Lung (tissue), 12 donors: Measurements from ENCODE around the gene STARD5. TPM values are rescaled to one million over a fixed set of nuclear protein-coding genes. Genes with fewer than 3 reads are reported as not detected.

Source experiments
- ATAC-seq: fragments of 200-7000 bp; cut with Tn5 transposase; one replicate; pipeline ENCODE4 v1.9.1; 2020; ENCODE audit warnings: moderate number of reproducible peaks; ENCODE audit not compliant: insufficient read depth, low FRiP score
- DNase-seq, 3 donors: peaks; one replicate each; pipeline ENCODE4 v3.0.0-alpha.2; 2013 to 2017
- H3K27ac ChIP-seq, 2 donors: one replicate each; pipeline ENCODE4 v1.5.1; 2013; ENCODE audit warnings: mild to moderate bottlenecking in 2 of 2, moderate library complexity in 2 of 2, control low read depth in 1 of 2, inconsistent platforms in 1 of 2, low read depth in 1 of 2, low read length in 1 of 2
- H3K27me3 ChIP-seq, 3 donors: one replicate each; pipeline ENCODE4 v1.5.1; 2013; ENCODE audit warnings: low read length in 2 of 3; ENCODE audit not compliant: control insufficient read depth in 3 of 3, insufficient read depth in 3 of 3
- H3K36me3 ChIP-seq, 4 donors: one replicate each; pipeline ENCODE4 v1.5.1; 2013; ENCODE audit warnings: low read length in 4 of 4, mild to moderate bottlenecking in 1 of 4, moderate library complexity in 1 of 4; ENCODE audit not compliant: control insufficient read depth in 4 of 4, insufficient read depth in 4 of 4
- H3K4me1 ChIP-seq, 5 donors: one replicate each; pipeline ENCODE4 v1.5.1; 2013; ENCODE audit warnings: low read length in 5 of 5, mild to moderate bottlenecking in 2 of 5, moderate library complexity in 1 of 5; ENCODE audit not compliant: control insufficient read depth in 5 of 5, insufficient read depth in 5 of 5
- H3K4me3 ChIP-seq: one replicate; pipeline ENCODE4 v1.5.1; 2013; ENCODE audit warnings: mild to moderate bottlenecking, control low read depth, moderate library complexity
- H3K9ac ChIP-seq, 2 donors: one replicate each; pipeline ENCODE4 v1.5.1; 2013; ENCODE audit warnings: low read length in 2 of 2, control low read depth in 1 of 2; ENCODE audit not compliant: insufficient read depth in 1 of 2
- H3K9me3 ChIP-seq, 4 donors: one replicate each; pipeline ENCODE4 v1.5.1; 2013; ENCODE audit warnings: low read length in 3 of 4, mild to moderate bottlenecking in 1 of 4, moderate library complexity in 1 of 4; ENCODE audit not compliant: control insufficient read depth in 4 of 4, insufficient read depth in 3 of 4
- CTCF ChIP-seq: IDR thresholded peaks from 2 replicates; pipeline ENCODE4 v1.5.1; 2012; ENCODE audit warnings: mild to moderate bottlenecking; ENCODE audit errors: control extremely low read depth, extremely low read depth
- WGBS, 2 donors: extraction: QIAGEN DNeasy Blood & Tissue Kit; methylation state at CpG; one replicate each; pipeline ENCODE4 v1.1.7; 2013; 5-methylcytosine and 5-hydroxymethylcytosine counted together
- polyA plus RNA-seq, 2 donors: library from polyadenylated mRNA; stranded (reverse); fragments of 200-250 nt; gene quantifications; one replicate each; pipeline ENCODE4 v1.2.1, GENCODE V29; 2013
- total RNA-seq, 2 donors: library from RNA; depleted of rRNA in 1 of 2; stranded (reverse); fragments of >200 nt in 1 of 2; gene quantifications; one replicate each; pipeline ENCODE4 v1.2.1, GENCODE V29; 2014 to 2021
- donor health status: control.
- donor health status: control.
- donor health status: Bipolar disorder and iron deficiency.
- donor health status: healthy.
- donor health status: DM: yes; HTN: yes; CAD: no.

STARD5 gene
- total and polyA plus RNA-seq, 4 donors: 2.9 to 7.0 (median 5.0) TPM

- no peak for ATAC-seq
- H3K9ac ChIP-seq: no peak overlapping the region
- H3K27me3 ChIP-seq: no peaks in the 10 kb centered on the region
- 87 to 89% methylated on average over 7 of the region's 7 CpGs for WGBS, 2 donors
- no peaks in the 10 kb centered on the region for H3K36me3 ChIP-seq
- no peak overlapping the region for H3K4me3 ChIP-seq
- no peak for TF ChIP-seq CTCF
- H3K9me3 ChIP-seq: no peaks in the 10 kb centered on the region
- DNase-seq: no peak
- H3K4me1 ChIP-seq: peaks cover 0 to 9% (median 3%) of the 10 kb centered on the region in 5 donors
- H3K27ac ChIP-seq: no peak overlapping the region
Measured at GRCh38 chr15:81326466-81327212, 2.7 kb upstream of the STARD5 start.

- TF ChIP-seq CTCF: no peak
- ATAC-seq (no peak), DNase-seq (peak in 1 of 3 donors; percentile 19)
- H3K27ac ChIP-seq: peak overlapping the region; percentile 65 to 79
- H3K9ac ChIP-seq: peak overlapping the region; percentile 75 to 86
- peak overlapping the region; percentile 93 for H3K4me3 ChIP-seq
- H3K27me3 ChIP-seq: no peaks in the 10 kb centered on the region
- WGBS, 2 donors: 15 to 16% methylated on average over 4 of the region's 4 CpGs
- peaks cover 0 to 8% (median 3%) of the 10 kb centered on the region in 4 donors for H3K36me3 ChIP-seq
- no peaks in the 10 kb centered on the region for H3K9me3 ChIP-seq
- peaks cover 0 to 9% (median 0%) of the 10 kb centered on the region in 5 donors for H3K4me1 ChIP-seq
Measured at GRCh38 chr15:81323559-81323943, 390 bp downstream of the STARD5 start.

GRCh38 chr15:81322676-81323253 is 1.2 kb downstream of the STARD5 start:
- no peak for TF ChIP-seq CTCF
- no peaks in the 10 kb centered on the region for H3K9me3 ChIP-seq
- 73 to 77% methylated on average over 6 of the region's 6 CpGs for WGBS, 2 donors
- H3K27ac ChIP-seq: no peak overlapping the region
- no peak overlapping the region for H3K9ac ChIP-seq
- ATAC-seq (no peak), DNase-seq (no peak)
- peaks cover 0 to 12% (median 3%) of the 10 kb centered on the region in 4 donors for H3K36me3 ChIP-seq
- peaks cover 0 to 9% (median 0%) of the 10 kb centered on the region in 5 donors for H3K4me1 ChIP-seq
- H3K27me3 ChIP-seq: no peaks in the 10 kb centered on the region
- H3K4me3 ChIP-seq: no peak overlapping the region
